NCI-H226 (cell line): ENCODE measurements around the gene MCUR1.
"Not testable (repeated sequence)": the region's sequence is repeated elsewhere in the genome, so short reads cannot be mapped to it uniquely, and the experiment has no call there.

Experiments used
- DNase-seq: peaks from one replicate; pipeline ENCODE4 v3.0.0-alpha.2; 2015

The MCUR1 gene

GRCh38 chr6:13775466-13775865 is 38.9 kb downstream of the MCUR1 start:
- not testable (repeated sequence) for DNase-seq

GRCh38 chr6:13772358-13773030 is 41.9 kb downstream of the MCUR1 start:
- not testable (repeated sequence) for DNase-seq

DNA sequence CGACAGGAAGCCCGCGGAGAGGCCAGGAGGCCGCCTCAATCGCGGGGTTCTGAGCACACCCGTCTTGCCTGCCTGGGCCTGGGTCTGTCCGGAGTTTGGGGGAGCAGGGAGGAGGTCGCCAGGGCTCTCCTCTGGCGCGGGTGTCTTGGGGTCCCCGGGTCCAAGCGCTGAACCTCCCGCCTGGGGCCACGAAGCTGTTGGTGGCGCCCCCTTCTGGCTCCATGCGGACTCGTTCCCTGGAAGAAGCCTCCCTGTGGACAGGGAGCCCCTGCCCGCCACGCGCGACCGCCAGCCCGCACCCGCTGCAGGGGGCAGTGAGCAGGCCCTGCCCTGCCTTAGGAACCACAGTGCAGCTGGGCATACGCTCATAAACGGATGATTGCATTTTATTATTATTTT is 44.7 kb downstream of the MCUR1 start:
- DNase-seq: no peak

GRCh38 chr6:13769034-13769654 is 45.2 kb downstream of the MCUR1 start:
- DNase-seq: no peak

GRCh38 chr6:13767121-13767808 is 47.1 kb downstream of the MCUR1 start:
- no peak for DNase-seq

GRCh38 chr6:13766201-13766634 is 48.1 kb downstream of the MCUR1 start:
- DNase-seq: peak; percentile 52

- DNase-seq: peak; percentile 64
These were observed 48.8 kb downstream of the MCUR1 start for GRCh38 chr6:13765570-13765969.

DNA sequence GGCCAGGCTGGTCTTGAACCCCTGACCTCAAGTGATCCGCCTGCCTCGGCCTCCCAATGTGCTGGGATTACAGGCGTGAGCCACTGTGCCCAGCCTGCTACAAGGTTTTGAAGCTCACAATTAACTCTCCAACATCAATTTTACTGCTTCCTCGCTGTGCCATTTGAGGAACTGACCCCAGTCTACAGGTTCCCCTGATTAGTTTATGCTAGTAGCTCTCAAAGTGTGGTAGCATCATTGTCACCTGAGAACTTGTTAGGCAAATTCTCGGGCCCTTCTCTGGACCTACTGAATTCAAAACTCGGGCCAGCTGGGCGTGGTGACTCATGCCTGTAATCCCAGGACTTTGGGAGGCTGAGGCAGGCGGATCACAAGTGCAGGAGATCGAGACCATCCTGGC is 49.4 kb downstream of the MCUR1 start:
- no peak for DNase-seq

- no peak for DNase-seq
These were observed 50.5 kb downstream of the MCUR1 start for GRCh38 chr6:13763740-13764381.

GRCh38 chr6:13762611-13763441 is 51.5 kb downstream of the MCUR1 start:
- DNase-seq: peak; percentile 47

- peak; percentile 69 for DNase-seq
These were observed 52.9 kb downstream of the MCUR1 start for GRCh38 chr6:13761361-13762036.

GRCh38 chr6:13760307-13761304 is 53.8 kb downstream of the MCUR1 start:
- peak; percentile 70 for DNase-seq

DNA sequence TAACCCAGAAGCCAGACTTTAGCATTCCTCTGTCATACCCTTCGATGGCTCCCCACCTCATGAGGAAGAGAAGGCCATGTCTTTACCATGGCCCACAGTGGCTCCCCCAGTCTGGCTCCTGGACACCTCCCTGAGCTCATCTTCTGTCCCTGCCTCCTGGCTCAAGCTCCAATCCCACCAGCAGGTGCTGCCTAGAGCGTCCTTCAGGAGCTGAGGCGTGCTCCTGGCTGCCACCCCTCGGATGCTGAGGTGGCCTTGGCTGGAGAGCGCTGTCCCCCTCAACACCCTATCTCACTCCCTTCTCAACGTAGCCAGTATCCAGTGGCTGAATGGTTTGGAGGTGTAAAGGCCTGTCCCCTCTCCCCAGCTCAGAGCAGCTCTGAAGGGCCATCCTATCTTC is 55.3 kb downstream of the MCUR1 start:
- DNase-seq: no peak

DNA sequence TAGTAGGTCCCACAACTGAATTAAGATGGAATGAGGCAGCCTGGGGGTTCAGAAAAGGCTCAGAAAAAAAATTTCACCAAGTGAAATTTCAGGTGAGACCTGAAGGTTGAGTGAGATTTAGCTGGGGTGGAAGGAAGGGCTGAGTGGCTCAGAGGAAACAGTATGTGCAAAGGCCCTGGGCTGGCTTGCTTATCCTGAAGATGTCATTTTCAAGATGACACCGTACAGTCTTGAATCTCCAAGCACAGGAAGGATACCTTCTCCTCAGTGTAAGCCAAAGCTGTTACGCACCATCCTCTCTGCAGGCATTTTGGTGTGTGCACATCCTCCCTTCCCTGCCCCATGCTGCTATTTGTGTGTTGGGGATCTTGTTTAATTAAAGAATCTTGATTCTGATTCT is 59.7 kb downstream of the MCUR1 start:
- no peak for DNase-seq

DNA sequence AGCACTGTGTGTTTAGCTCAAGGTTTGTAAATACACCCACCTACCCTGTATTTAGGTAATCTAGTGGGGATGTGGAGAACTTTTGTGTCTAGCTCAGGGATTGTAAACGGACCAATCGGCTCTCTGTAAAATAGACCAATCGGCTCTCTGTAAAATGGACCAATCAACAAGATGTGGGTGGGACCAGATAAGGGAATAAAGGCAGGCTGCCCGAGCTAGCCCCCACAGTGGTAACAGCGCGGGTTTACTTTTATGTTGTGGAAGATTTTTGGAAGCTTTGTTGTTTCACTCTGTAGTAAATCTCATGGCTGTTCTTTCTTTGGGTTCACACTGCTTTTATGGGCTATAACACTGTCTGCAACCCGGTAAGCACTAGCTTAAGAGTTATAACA is 70.6 kb downstream of the MCUR1 start:
- DNase-seq: no peak

DNA sequence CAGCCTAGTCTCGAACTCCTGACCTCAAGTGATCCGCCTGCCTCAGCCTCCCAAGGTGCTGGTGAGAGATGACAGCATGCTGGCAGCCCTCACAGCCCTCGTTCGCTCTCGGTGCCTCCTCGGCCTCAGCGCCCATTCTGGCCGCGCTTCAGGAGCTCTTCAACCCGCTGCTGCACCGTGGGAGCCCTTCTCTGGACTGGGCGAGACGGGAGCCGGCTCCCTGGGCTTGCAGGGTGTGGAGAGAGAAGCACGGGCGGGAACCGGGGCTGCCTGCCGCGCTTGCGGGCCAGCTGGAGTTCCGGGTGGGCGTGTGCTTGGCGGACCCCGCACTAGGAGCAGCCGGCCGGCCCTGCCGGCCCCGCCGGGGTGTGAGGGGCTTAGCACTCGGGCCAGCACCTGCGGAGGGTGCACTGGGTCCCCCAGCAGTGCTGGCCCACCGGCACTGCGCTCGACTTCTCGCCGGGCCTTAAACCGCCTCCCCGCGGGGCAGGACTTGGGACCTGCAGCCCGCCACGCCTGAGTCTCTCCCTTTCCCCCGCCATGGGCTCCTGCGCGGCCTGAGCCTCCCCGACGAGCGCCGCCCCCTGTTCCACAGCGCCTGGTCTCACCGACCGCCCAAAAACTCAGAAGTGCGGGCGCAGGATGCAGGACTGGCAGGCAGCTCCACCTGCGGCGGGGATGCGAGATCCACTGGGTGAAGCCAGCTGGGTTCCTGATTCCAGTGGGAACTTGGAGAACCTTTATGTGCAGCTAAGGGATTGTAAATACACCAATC is 71.2 kb downstream of the MCUR1 start:
- no peak for DNase-seq

- DNase-seq: no peak
These were observed 73.0 kb downstream of the MCUR1 start for GRCh38 chr6:13741365-13741764.
